Colonic mucosa (tissue), 4 donors: ENCODE results near the gene STRADB. TPM values are rescaled to one million over a fixed set of nuclear protein-coding genes. Genes with fewer than 3 reads are reported as not detected.

Experiments used
- DNase-seq: peaks from one replicate; pipeline ENCODE4 v3.0.0-alpha.2; 2020
- H3K27ac ChIP-seq: fragments of 200-600 bp; one replicate; pipeline ENCODE4 v1.8.0; 2021
- H3K27me3 ChIP-seq: fragments of 200-600 bp; one replicate; pipeline ENCODE4 v1.8.0; 2021
- H3K36me3 ChIP-seq: fragments of 200-600 bp; one replicate; pipeline ENCODE4 v1.8.0; 2021
- H3K4me1 ChIP-seq: fragments of 200-600 bp; one replicate; pipeline ENCODE4 v1.8.0; 2021; ENCODE audit warnings: mild to moderate bottlenecking
- H3K4me3 ChIP-seq: fragments of 200-600 bp; one replicate; pipeline ENCODE4 v1.8.0; 2021
- H3K9ac ChIP-seq, 2 donors: one replicate each; pipeline ENCODE4 v1.7.0; 2013; ENCODE audit warnings: control low read depth in 2 of 2, low read depth in 2 of 2, low read length in 2 of 2
- H3K9me3 ChIP-seq: fragments of 200-600 bp; one replicate; pipeline ENCODE4 v1.8.0; 2021
- CTCF ChIP-seq: fragments of 200-600 bp; IDR thresholded peaks from one replicate; pipeline ENCODE4 v1.8.0; 2022; ENCODE audit warnings: antibody characterized with exemption, mild to moderate bottlenecking
- intact Hi-C: fragments of 100-400 bp; cut with DNase I; formaldehyde crosslinking; loops from one replicate; pipeline ENCODE4 v1.14.1; 2022
- total RNA-seq, 2 donors: library from RNA; stranded (reverse); fragmentation: NEBNext Ultra II Directional in 1 of 2; extraction: Animal tissue kit (Norgen Biotek cat#: 25700) in 1 of 2; gene quantifications; one replicate each; pipeline ENCODE4 v1.2.1, GENCODE V29; 2021
- donor health status: healthy.
- donor health status: DM: no; HTN: no; CAD: no.
- donor health status: DM: no; HTN: no; CAD: no.

STRADB gene
- total RNA-seq, 2 donors from 2014 or later, result 50.0 to 50.9 TPM

GRCh38 chr2:201465524-201465971, 14.0 kb downstream of the STRADB start:
- peaks cover 7% of the 10 kb centered on the region for H3K36me3 ChIP-seq
- TF ChIP-seq CTCF, result no peak
- intact Hi-C loops, result no loop called here
- DNase-seq, result no peak
- peak overlapping the region; percentile 84 for H3K27ac ChIP-seq
- no peaks in the 10 kb centered on the region for H3K9me3 ChIP-seq
- H3K9ac ChIP-seq, result peak overlapping the region in 1 of 2 donors; percentile 30
- H3K4me1 ChIP-seq, result peaks cover 18% of the 10 kb centered on the region
- H3K4me3 ChIP-seq, result no peak overlapping the region
- H3K27me3 ChIP-seq, result no peaks in the 10 kb centered on the region

GRCh38 chr2:201466050-201466675, 14.6 kb downstream of the STRADB start:
- no peak for TF ChIP-seq CTCF
- H3K36me3 ChIP-seq, result peaks cover 2% of the 10 kb centered on the region
- no peak for DNase-seq
- H3K27me3 ChIP-seq, result no peaks in the 10 kb centered on the region
- H3K27ac ChIP-seq, result peak overlapping the region; percentile 84
- H3K4me3 ChIP-seq, result no peak overlapping the region
- peaks cover 18% of the 10 kb centered on the region for H3K4me1 ChIP-seq
- H3K9me3 ChIP-seq, result no peaks in the 10 kb centered on the region
- intact Hi-C loops, result no loop called here
- H3K9ac ChIP-seq, result peak overlapping the region in 1 of 2 donors; percentile 30

GRCh38 chr2:201467666-201468065, 16.1 kb downstream of the STRADB start:
- H3K27ac ChIP-seq, result no peak overlapping the region
- no peaks in the 10 kb centered on the region for H3K9me3 ChIP-seq
- no peak overlapping the region for H3K4me3 ChIP-seq
- DNase-seq, result no peak
- H3K36me3 ChIP-seq, result no peaks in the 10 kb centered on the region
- H3K9ac ChIP-seq, result no peak overlapping the region
- intact Hi-C loops, result no loop called here
- TF ChIP-seq CTCF, result no peak
- H3K4me1 ChIP-seq, result peaks cover 18% of the 10 kb centered on the region
- no peaks in the 10 kb centered on the region for H3K27me3 ChIP-seq

GRCh38 chr2:201470821-201471731, 19.5 kb downstream of the STRADB start:
- H3K4me1 ChIP-seq, result peaks cover under 1% of the 10 kb centered on the region
- H3K27ac ChIP-seq, result no peak overlapping the region
- no peak overlapping the region for H3K9ac ChIP-seq
- no peaks in the 10 kb centered on the region for H3K9me3 ChIP-seq
- H3K4me3 ChIP-seq, result no peak overlapping the region
- H3K27me3 ChIP-seq, result no peaks in the 10 kb centered on the region
- TF ChIP-seq CTCF, result no peak
- intact Hi-C loops, result no loop called here
- H3K36me3 ChIP-seq, result no peaks in the 10 kb centered on the region
- DNase-seq, result no peak

- no peak for TF ChIP-seq CTCF
- Histone ChIP-seq H3K4me3 (no peak overlapping the region), H3K27ac (no peak overlapping the region), H3K27me3 (no peaks in the 10 kb centered on the region), H3K9ac (no peak overlapping the region), H3K9me3 (no peaks in the 10 kb centered on the region), H3K4me1 (no peaks in the 10 kb centered on the region), H3K36me3 (no peaks in the 10 kb centered on the region)
- intact Hi-C loops, result no loop called here
- no peak for DNase-seq
These were observed 20.3 kb downstream of the STRADB start for GRCh38 chr2:201471732-201472393.
